ENCODE measurements around the gene TMOD1. TPM values are rescaled to one million over a fixed set of nuclear protein-coding genes. Genes with fewer than 3 reads are reported as not detected.
"Not testable (repeated sequence)": the region's sequence is repeated elsewhere in the genome, so short reads cannot be mapped to it uniquely, and the experiment has no call there.

Gene TMOD1
- total and polyA plus RNA-seq, 11 donors, result 96.4 to 201 (median 158) TPM

DNA sequence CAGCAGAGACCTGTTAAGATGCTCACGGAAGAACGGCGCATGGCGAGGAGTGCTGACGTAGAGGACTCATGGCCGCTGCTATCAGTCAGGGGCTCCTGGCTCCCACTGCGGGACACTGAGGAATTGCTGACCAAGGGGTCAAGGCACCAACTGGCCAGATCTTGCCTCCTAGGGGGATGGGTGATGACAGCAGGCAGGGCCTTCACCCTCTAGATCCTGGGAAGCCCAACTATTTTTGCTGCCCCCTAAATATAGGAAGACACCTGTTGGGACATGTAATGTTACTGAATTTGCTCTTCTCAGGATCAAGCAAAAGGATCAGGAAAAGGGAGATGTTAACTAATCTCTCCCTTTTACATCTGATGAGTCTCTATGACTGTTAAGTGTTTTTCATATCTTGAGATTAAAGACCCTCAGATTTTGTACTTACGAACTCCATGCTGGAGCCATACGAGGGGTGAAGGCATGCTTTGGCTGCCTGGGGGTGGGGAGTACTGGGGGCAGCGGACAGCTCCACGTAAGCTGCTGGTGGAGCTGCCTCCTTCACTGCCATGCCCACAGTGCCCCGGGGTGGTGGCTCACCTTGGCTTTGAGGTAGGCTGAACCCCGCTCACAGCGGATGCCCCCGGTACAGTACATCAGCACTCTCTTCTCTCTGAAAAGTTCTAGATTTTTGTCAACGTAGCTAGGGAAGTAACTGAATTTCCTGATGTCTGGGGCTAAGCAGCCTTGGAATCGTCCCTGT, 103.6 kb downstream of the TMOD1 start:
- ATAC-seq, result no peak
- no peak for TF ChIP-seq POLR2A (IDR thresholded peaks at IDR 0.05)
- TF ChIP-seq, protein P1, sequence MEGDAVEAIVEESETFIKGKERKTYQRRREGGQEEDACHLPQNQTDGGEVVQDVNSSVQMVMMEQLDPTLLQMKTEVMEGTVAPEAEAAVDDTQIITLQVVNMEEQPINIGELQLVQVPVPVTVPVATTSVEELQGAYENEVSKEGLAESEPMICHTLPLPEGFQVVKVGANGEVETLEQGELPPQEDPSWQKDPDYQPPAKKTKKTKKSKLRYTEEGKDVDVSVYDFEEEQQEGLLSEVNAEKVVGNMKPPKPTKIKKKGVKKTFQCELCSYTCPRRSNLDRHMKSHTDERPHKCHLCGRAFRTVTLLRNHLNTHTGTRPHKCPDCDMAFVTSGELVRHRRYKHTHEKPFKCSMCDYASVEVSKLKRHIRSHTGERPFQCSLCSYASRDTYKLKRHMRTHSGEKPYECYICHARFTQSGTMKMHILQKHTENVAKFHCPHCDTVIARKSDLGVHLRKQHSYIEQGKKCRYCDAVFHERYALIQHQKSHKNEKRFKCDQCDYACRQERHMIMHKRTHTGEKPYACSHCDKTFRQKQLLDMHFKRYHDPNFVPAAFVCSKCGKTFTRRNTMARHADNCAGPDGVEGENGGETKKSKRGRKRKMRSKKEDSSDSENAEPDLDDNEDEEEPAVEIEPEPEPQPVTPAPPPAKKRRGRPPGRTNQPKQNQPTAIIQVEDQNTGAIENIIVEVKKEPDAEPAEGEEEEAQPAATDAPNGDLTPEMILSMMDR (IDR thresholded peaks at IDR 0.05), result no peak
- intact Hi-C loops (cut with DNase I), result loop anchor here in 4 of 10 donors (5.0 kb wide), 3 partner anchors 138 to 748 kb away; partner anchors contain the start of gene TDRD7 (in 1 of the 4)
- Histone ChIP-seq H3K4me1 (peaks cover 0 to 26% (median 11%) of the 10 kb centered on the region in 12 donors), H3K9me3 (no peaks in the 10 kb centered on the region), H3K27me3 (no peaks in the 10 kb centered on the region), H3K36me3 (peaks cover 2 to 100% (median 89%) of the 10 kb centered on the region in 9 donors), H3K4me3 (no peak overlapping the region), H3K27ac (no peak overlapping the region)
- DNase-seq, result no peak
- WGBS, 4 donors, result 75 to 88% (median 82%) methylated on average over 17 of the region's 17 CpGs

DNA sequence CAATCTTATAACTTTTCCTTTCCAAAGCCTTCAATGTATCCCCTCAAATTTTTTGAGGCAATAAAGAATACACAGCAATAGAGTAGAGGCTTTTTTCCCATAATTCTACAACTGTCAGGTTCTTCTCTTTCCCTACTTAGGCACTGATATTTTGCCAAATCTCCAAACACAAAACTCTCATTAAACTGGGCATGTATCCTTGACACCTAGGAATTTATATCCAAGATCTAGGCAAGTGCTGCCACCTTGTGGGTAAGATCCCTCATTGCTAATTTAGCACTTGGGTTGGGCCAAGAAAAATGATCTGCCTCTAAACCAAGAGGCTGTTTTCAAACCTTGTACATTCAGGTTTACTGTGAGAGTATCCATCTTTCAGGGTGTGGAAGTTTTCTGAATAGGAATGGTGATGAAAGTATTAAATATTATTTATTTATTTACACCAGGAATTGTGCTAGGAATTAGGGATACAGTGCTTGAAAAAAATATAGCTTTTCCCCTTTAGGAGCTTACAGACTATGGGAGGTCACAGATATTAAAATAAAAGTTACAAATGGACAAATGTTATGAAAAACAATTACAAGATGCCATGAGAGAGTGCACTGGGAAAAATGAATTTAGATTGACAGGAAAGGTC, 114.1 kb downstream of the TMOD1 start:
- Histone ChIP-seq H3K4me1 (peaks cover 0 to 10% (median 2%) of the 10 kb centered on the region in 12 donors), H3K27me3 (no peaks in the 10 kb centered on the region), H3K27ac (peak overlapping the region in 1 of 12 donors; percentile 41), H3K36me3 (peaks cover 0 to 88% (median 57%) of the 10 kb centered on the region in 9 donors), H3K9me3 (no peaks in the 10 kb centered on the region), H3K4me3 (no peak overlapping the region)
- DNase-seq (peak in 2 of 5 donors; percentile 46 to 58), ATAC-seq (peak in 3 of 4 donors; percentile 63 to 75 (median 71))
- TF ChIP-seq POLR2A (IDR thresholded peaks at IDR 0.05), result no peak
- TF ChIP-seq, protein P1 (IDR thresholded peaks at IDR 0.05), result peak; percentile 71 to 90 (median 84)
- intact Hi-C loops (cut with DNase I), result loop anchor here (1.0 to 10.0 kb wide), 8 partner anchors 143 to 761 kb away; partner anchors contain the start of genes TDRD7 (in 5 of the 10) and ZNF782 (in 1 of the 10)

DNA sequence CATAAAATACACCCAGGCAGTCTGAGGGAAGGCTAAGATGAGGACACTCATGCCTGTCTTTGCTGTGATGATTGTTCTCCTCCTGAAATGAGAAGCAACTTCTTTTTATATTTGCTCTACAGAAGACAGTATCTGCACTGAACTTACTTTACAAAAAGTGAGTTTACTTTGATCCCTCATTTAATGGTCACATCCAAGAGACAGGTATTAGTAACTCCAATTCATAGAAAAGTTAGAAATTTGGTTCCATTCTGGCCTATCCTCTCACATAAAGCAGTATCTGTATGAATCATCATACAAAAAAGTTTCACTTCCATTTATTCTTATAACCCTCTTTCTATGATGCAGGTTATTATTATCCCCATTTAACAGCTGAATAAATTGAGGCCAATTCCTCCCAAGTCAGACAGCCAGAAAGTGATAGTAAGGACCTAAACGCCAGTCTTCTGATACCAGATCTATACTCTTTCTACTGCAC, 116.5 kb downstream of the TMOD1 start:
- H3K4me1 ChIP-seq, result peaks cover 0 to 18% (median 3%) of the 10 kb centered on the region in 12 donors
- H3K9me3 ChIP-seq, result no peaks in the 10 kb centered on the region
- intact Hi-C loops (cut with DNase I), result loop anchor here in 6 of 10 donors (5.0 to 10.0 kb wide), 4 partner anchors 146 to 763 kb away; partner anchors contain the start of genes TDRD7 (in 5 of the 6) and ZNF782 (in 1 of the 6)
- ATAC-seq (no peak), DNase-seq (no peak)
- H3K36me3 ChIP-seq, result peaks cover 0 to 86% (median 53%) of the 10 kb centered on the region in 9 donors
- no peaks in the 10 kb centered on the region for H3K27me3 ChIP-seq
- no peak overlapping the region for H3K27ac ChIP-seq
- 87 to 94% (median 93%) methylated on average over 1 of the region's 1 CpG for WGBS, 4 donors
- no peak overlapping the region for H3K4me3 ChIP-seq
- TF ChIP-seq, protein P1 (IDR thresholded peaks at IDR 0.05), result no peak
- no peak for TF ChIP-seq POLR2A (IDR thresholded peaks at IDR 0.05)

DNA sequence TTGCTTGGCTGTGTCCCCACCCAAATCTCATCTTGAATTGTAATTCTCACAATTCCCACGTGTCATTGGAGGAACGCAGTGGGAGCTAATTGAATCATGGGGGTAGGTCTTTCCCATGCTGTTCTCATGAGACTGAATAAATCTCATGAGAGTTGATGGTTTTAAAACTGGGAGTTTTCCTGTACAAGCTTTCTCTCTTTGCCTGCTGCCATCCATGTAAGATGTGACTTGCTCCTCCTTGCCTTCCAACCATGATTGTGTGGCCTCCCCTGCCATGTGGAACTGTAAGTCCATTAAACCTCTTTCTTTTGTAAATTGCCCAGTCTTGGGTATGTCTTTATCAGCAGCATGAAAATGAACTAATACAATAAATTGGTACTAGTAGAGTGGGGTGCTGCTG, 118.6 kb downstream of the TMOD1 start:
- H3K36me3 ChIP-seq, result peaks cover 0 to 85% (median 59%) of the 10 kb centered on the region in 9 donors
- not testable (repeated sequence) for DNase-seq

DNA sequence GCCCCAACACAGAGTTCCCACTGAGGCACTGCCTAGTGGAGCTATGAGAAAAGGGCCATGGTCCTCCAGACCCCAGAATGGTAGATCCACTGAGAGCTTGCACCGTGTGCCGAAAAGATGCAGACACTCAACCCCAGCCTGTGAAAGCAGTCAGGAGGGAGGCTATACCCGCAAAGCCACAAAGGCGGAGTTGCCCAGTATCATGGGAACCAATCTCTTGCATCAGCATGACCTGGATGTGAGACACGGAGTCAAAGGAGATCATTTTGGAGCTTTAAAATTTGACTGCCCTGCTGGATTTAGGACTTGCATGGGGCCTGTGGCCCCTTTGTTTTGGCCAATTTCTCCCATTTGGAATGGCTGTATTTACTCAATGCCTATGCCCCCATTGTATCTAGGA, 121.0 kb downstream of the TMOD1 start:
- H3K27ac ChIP-seq; H3K27me3 ChIP-seq; H3K9me3 ChIP-seq; ATAC-seq; intact Hi-C loops (cut with DNase I); H3K4me3 ChIP-seq; DNase-seq: not testable (repeated sequence)
- H3K4me1 ChIP-seq, result peaks cover 0 to 30% (median 6%) of the 10 kb centered on the region in 12 donors
- H3K36me3 ChIP-seq, result peaks cover 0 to 90% (median 58%) of the 10 kb centered on the region in 9 donors
- 96 to 100% (median 97%) methylated on average over 5 of the region's 5 CpGs for WGBS, 4 donors

More for the DNA sequence above, 118.6 kb downstream of the TMOD1 start:
- ATAC-seq; H3K27me3 ChIP-seq; H3K27ac ChIP-seq; H3K9me3 ChIP-seq; H3K4me3 ChIP-seq; intact Hi-C loops (cut with DNase I): not testable (repeated sequence)
- H3K4me1 ChIP-seq, result peaks cover 0 to 21% (median 2%) of the 10 kb centered on the region in 12 donors
- WGBS, 4 donors, result 79 to 92% (median 87%) methylated on average over 2 of the region's 2 CpGs
